Erythroblast (primary cell): ENCODE data around the gene CCDC91.
"Not testable (repeated sequence)": the region's sequence is repeated elsewhere in the genome, so short reads cannot be mapped to it uniquely, and the experiment has no call there.

Source experiments
- DNase-seq, 2 experiments: peaks; one replicate each; lab custom pipeline; 2025; lab: John Stamatoyannopoulos, UW
- GATA1 ChIP-seq: IDR thresholded peaks from 2 replicates; pipeline ENCODE4 v1.6.1; 2011; ENCODE audit warnings: low read depth, mild to moderate bottlenecking, control low read depth, low read length, moderate library complexity
- POLR2A ChIP-seq: IDR thresholded peaks from 2 replicates; pipeline ENCODE4 v1.6.1; 2011; ENCODE audit warnings: mild to moderate bottlenecking, low read length

Gene CCDC91

DNA sequence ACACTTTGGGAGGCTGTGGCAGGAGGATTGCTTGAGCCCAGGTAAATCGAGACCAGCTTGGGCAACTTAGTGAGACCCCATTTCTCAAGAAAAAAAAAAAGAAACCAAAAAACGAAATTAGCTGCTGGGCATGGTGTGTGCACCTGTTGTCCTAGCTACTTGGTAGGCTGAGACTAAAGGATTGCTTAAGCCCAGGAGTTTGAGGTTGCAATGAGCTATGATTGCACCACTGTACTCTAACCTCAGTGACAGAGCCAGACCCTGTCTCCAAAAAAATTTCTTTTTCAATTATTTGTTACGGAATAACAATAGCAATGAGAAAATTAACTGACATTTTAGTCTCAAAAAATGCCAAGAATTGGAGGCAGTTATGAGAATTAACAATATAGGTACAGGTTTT lies 128.0 kb downstream of the CCDC91 start:
- TF ChIP-seq POLR2A (no peak), GATA1 (no peak)
- no peak for DNase-seq

DNA sequence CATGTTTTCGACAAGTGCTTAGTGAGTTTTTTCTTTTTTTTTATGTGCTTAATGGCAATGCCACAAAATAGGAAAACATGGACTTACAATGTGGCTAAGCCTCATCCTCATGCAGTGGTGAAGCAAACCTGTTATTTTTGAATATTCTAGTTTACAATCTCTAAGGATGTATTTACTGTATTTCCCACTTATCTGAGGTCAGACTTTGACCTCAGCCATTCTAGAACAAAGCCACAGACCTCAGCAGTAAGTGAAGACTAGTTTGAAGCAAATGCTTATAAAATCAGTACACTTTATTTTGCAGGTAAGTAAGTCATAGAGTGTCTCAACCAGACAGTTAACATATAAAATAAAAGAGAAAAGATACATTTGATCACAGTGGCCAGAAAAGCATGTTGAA lies 130.1 kb downstream of the CCDC91 start:
- TF ChIP-seq POLR2A = no peak
- DNase-seq = no peak

DNA sequence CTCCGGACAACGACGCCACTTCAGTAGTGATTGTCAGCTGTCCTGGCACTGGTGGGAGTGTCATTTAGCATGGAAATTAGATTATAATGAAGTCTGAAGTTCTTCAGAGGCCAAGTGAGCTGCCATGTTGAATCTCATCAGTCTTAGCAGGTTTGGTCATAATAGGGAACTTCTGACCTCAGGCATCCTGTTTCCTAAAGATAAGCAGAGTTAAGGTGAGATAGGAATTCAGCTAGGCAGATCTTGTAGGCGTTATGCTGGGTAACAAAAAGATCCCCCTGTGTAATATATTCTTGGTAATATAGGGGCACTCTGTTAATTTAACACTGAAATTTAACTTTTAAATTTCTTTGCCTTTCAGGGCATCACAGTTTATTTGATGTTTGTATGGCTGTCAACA lies 137.5 kb downstream of the CCDC91 start:
- no peak for DNase-seq
- TF ChIP-seq POLR2A = no peak
- TF ChIP-seq GATA1 = no peak

DNA sequence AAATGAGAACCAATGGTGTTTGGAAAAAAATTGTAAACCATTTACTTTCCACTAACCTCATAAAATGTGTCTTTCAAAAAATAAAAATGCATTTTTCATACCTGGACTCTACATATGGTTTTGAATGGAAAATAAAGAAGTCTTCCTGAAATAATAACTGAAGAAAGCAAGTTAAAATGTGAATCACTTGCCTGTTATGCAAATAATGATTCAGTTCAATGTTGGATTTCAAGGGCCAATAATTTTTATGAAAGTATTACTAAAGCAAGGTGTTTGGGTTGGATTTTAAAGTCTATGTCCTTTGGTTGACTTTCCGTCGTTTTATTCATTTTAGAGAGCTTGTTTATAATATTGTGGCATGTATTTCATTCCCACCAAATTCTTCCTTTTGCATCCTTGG lies 138.7 kb downstream of the CCDC91 start:
- no peak for DNase-seq
- TF ChIP-seq GATA1 (no peak), POLR2A (no peak)

DNA sequence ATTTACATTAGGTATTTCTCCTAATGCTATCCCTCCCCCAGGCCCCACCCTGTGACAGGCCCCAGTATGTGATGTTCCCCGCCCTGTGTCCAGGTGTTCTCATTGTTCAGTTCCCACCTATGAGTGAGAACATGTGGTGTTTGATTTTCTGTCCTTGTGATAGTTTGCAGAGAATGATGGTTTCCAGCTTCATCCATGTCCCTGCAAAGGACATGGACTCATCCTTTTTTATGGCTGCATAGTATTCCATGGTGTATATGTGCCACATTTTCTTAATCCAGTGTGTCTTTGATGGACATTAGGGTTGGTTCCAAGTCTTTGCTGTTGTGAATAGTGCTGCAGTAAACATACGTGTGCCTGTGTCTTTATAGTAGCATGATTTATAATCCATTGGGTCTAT lies 139.5 kb downstream of the CCDC91 start:
- not testable (repeated sequence) for DNase-seq

DNA sequence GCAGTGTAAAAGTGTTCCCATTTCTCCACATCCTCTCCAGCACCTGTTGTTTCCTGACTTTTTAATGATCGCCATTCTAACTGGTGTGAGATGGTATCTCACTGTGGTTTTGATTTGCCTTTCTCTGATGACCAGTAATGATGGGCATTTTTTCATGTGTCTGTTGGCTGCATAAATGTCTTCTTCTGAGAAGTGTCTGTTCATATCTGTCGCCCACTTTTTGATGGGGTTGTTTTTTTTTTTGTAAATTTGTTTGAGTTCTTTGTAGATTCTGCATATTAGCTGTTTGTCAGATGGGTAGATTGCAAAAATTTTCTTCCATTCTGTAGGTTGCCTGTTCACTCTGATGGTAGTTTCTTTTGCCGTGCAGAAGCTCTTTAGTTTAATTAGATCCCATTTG lies 140.0 kb downstream of the CCDC91 start:
- not testable (repeated sequence) for DNase-seq

DNA sequence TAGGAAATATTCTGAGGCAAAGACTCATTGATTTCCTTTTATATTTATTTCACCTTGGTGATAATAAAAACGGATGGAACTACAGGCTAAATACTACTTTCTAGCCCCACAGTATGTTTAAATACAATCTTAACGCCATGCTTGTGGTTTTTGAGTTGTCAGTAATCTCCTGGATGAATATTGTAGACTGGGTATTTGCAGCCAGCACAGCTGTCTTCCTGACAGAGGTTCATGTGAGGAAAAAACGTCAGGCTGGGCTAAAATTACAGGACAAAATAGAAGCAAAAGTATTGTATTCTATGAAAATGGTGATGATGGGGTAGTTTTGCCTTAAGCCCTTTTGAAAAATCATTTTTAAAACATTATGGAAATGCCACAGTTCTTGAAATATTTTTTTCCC lies 140.9 kb downstream of the CCDC91 start:
- DNase-seq = no peak

DNA sequence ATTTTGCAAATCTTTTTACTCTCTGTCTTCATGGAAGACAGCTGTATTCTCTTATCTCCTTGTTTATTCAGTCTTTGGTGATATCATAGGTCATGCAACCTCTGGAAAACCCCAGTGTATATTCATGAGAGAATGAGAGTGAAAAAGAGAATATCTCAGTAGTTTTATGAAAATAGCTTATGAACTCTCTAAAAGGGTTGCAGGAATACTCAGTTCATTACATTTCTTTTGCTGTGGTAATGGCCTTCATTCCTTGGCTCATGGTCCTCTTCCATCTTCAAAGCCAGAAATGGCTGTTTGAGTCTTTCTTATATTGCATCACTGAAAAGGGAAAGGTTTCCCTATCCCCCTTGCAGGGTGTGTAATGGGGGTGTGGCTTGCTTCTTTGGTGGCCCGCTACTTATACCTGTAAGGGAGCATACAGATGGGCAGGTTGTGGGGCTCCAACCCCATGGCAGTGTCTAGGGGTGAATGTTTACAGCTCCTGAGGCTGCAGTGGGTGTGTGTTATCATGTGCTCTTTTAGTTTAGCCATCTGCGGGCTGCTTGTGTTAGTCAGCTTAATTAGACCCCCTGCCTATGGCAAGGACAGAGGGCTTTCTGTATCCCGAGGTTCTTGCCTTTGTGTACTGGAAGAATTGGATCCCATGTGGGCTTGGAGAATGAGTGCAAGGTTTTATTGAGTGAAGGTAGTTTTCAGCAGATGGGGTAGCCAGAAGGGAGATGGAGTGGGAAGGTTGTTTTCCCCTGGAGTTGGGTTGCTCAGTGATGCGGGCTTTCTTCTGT lies 150.2 kb downstream of the CCDC91 start:
- no peak for TF ChIP-seq GATA1
- TF ChIP-seq POLR2A = no peak

More for the DNA sequence above, 140.9 kb downstream of the CCDC91 start:
- TF ChIP-seq GATA1 (no peak), POLR2A (no peak)

DNA sequence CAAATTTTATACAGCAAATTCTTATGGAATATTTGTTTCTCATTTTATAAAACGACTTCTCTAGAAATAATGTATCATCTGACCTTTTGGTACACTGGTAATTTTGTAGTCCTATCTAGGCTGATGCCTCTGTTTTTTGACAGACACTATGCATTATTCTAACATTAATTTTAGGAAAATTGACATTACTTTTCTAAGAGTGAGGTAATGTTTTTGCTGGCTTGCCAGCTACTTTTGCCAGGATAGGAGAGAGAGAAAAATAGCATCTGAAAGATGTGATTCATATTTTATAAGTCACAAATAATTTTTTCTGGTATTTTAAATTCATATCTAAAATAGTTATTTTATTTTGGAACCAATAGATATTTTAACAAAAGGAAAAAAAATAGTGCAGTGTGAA lies 153.5 kb downstream of the CCDC91 start:
- no peak for DNase-seq
- TF ChIP-seq GATA1 = no peak

More for the DNA sequence above, 150.2 kb downstream of the CCDC91 start:
- DNase-seq = no peak

DNA sequence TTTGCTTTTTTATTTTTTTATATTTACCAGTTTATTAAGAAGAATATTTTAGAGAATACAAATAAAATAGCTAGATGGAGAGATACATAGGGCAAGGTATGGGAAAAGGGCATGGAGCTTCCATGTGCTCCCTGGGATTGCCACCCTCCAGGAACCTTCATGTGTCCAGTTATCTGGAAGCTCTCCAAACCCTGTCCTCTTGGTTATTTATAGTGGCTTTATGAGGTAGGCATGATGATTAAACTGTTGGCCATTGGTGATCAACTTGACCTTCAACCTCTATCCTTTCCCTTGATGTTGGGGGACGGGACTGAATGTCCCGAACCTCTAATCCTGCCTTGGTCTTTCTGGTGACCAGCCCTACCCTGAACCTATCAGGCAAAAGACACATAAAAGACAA lies 156.3 kb downstream of the CCDC91 start:
- TF ChIP-seq POLR2A (no peak), GATA1 (no peak)
- DNase-seq = no peak

DNA sequence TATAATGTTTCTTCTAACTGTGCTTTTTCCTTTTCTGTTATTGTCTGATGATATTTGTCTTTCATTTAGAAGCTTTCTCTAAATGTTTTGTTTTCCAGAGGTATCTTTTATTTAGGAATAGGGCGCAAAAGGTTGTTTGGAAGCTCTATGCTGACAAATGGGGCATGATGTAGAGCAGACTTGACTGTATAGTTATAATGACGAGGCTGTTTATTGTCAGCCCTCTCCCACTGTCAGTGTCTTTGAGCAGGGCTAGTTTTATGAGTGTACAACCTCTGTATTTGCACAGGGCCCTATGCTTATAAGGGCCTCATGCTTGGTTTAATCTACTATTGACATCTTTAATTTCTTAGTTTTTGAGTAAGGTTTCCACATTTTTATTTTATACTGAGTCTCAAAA lies 158.9 kb downstream of the CCDC91 start:
- no peak for DNase-seq
- TF ChIP-seq GATA1 (no peak), POLR2A (no peak)

DNA sequence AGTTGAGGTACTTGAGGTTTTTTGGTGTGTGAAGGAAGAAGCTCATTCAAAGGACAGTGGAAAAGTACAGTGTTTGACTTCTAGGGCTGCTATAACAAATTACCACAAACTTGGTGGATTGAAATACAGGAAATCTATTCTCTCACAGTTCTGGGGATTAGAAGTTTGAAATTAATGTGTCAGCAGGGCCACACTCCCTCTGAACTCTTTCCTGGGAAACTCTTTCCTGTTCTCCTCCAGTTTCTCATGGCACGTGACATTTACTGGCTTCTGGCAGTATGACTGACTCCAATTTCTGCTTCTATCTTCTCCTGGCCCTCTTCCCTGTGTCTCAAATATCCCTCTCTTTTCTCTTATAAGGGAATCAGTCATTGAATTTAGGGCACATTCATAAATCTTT lies 160.2 kb downstream of the CCDC91 start:
- TF ChIP-seq GATA1 = no peak
- no peak for TF ChIP-seq POLR2A
- DNase-seq = no peak

DNA sequence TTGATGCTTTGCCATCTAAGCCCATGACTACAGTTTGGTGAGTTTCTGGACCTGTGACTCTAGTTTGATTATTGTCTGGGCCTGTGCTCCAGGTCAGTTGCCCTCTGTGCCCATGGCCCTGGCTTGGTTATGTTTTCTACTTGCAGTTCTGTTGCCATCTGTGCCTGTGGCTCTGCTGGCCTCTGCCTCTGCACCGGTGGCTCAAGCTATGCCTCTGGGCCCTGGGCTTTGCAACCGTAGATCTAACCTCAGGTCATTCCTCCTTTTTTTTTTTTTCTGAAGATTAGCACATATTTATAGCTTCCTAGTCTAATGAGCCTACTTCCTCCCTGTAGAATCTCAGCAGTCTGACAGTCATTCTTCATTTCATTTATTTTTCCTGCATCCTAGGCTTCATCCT lies 161.2 kb downstream of the CCDC91 start:
- no peak for TF ChIP-seq POLR2A
- TF ChIP-seq GATA1 = no peak
- DNase-seq = no peak

DNA sequence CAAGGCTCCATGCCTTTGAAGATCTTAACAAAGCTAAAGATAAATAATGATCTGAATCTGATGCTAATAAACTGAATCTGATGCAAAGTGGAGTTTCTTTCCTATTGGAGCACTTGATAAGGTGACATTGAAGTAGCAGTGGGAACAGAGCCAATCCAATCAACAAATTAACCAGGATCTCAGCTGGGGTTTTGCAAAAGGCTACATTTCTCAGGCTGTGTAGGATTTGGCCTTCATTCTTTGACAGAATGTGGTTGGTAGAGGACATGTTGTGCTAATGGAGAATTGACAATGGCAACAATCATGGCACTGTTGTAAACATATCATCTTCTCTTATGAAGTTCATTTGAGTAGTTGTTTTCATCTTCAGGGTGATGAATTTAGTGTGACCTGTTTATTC lies 164.9 kb downstream of the CCDC91 start:
- TF ChIP-seq POLR2A (no peak), GATA1 (no peak)

DNA sequence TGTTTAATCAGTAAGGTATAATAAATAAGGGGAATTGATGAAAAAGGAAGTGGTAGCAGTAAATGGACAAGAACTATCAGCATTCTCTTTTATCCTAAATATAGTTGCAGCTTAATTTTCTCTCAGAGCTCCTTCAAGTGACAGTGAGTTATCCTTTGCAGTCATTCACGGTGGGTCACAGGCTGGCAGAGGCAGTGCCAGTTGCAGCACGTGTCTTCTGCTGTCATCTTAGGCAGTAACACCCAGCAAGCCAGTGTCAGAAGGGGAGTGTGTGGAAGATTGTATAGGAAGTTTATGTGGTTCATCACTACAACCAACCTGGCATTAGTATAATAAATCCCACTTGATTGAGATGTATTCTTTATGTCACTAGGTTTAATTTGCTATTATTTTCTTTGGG lies 170.0 kb downstream of the CCDC91 start:
- TF ChIP-seq GATA1 (no peak), POLR2A (no peak)
- DNase-seq = peak in 1 of 2 experiments; percentile 1

More for the DNA sequence above, 164.9 kb downstream of the CCDC91 start:
- no peak for DNase-seq

DNA sequence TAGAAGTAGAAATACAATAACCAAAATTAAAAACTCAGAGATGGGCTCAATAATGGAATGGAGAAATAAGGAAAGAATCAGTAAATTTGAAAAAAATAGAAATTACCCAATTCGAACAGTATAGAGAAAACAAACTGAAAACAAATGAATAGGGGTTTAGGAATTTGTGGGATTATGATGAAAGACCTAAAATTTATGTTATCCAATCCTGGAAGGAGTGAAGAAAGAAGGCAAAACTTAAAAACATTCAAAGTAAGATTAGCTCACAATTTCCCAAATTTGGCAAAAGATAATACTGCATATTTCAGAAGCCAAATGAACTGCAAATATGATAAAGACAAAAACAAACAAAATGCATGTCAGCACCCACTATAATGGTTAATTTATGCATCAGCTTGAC lies 177.1 kb downstream of the CCDC91 start:
- no peak for TF ChIP-seq GATA1
- no peak for TF ChIP-seq POLR2A
- no peak for DNase-seq
